ENCODE data around the gene GRID1. TPM values are rescaled to one million over a fixed set of nuclear protein-coding genes. Genes with fewer than 3 reads are reported as not detected.

GRID1 gene
- total and polyA plus RNA-seq, 9 of the 15 experiments (the other 6 are each of a cell fraction or from before 2014, with no cell fraction given), result 0.01 to 7.2 (median 1.2) TPM

DNA sequence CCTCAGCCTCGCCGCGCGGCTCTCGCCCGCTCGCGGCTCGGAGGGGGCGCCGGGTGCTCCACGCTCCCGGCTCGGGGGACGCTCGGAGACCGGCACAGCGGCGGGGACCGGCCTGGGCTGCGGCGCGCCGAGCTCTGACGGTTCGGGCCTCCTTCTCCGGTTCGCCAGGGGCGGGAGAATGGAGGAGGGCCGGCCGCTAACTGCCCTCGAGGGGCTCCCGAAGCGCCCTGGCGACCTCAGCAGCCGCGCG lies 232 bp upstream of the GRID1 start (continued):
- TF ChIP-seq, protein P1, sequence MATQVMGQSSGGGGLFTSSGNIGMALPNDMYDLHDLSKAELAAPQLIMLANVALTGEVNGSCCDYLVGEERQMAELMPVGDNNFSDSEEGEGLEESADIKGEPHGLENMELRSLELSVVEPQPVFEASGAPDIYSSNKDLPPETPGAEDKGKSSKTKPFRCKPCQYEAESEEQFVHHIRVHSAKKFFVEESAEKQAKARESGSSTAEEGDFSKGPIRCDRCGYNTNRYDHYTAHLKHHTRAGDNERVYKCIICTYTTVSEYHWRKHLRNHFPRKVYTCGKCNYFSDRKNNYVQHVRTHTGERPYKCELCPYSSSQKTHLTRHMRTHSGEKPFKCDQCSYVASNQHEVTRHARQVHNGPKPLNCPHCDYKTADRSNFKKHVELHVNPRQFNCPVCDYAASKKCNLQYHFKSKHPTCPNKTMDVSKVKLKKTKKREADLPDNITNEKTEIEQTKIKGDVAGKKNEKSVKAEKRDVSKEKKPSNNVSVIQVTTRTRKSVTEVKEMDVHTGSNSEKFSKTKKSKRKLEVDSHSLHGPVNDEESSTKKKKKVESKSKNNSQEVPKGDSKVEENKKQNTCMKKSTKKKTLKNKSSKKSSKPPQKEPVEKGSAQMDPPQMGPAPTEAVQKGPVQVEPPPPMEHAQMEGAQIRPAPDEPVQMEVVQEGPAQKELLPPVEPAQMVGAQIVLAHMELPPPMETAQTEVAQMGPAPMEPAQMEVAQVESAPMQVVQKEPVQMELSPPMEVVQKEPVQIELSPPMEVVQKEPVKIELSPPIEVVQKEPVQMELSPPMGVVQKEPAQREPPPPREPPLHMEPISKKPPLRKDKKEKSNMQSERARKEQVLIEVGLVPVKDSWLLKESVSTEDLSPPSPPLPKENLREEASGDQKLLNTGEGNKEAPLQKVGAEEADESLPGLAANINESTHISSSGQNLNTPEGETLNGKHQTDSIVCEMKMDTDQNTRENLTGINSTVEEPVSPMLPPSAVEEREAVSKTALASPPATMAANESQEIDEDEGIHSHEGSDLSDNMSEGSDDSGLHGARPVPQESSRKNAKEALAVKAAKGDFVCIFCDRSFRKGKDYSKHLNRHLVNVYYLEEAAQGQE (IDR thresholded peaks at IDR 0.05; ENCODE audit: borderline replicate concordance), result no peak
- TF ChIP-seq, protein P1 (CRISPR knock-in tag; IDR thresholded peaks at IDR 0.05; ENCODE audit: low read depth), result no peak
- TF ChIP-seq FOS (IDR thresholded peaks at IDR 0.05; ENCODE audit: extremely low read depth, insufficient read length), result no peak
- TF ChIP-seq, protein P2, sequence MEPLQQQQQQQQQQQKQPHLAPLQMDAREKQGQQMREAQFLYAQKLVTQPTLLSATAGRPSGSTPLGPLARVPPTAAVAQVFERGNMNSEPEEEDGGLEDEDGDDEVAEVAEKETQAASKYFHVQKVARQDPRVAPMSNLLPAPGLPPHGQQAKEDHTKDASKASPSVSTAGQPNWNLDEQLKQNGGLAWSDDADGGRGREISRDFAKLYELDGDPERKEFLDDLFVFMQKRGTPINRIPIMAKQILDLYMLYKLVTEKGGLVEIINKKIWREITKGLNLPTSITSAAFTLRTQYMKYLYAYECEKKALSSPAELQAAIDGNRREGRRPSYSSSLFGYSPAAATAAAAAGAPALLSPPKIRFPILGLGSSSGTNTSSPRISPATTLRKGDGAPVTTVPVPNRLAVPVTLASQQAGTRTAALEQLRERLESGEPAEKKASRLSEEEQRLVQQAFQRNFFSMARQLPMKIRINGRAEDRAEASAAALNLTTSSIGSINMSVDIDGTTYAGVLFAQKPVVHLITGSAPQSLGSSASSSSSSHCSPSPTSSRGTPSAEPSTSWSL (CRISPR knock-in tag; IDR thresholded peaks at IDR 0.05; ENCODE audit: borderline replicate concordance), result no peak
- TF ChIP-seq FOXJ3 (CRISPR knock-in tag; IDR thresholded peaks at IDR 0.05), result no peak
- no peak for TF ChIP-seq PTRF (tag; IDR thresholded peaks at IDR 0.05)
- no peak for TF ChIP-seq KDM5B (IDR thresholded peaks at IDR 0.05; ENCODE audit: insufficient replicate concordance, low read depth, low read length)
